KMS-11 (cell line): Measurements from ENCODE around the gene PTPRT.

Source experiments
- H2AFZ ChIP-seq: fragments of 200-600 bp; sonication (generic); 2 replicates; pipeline ENCODE4 v1.6.1; 2016; ENCODE audit warnings: antibody characterized with exemption, mixed run types, low read depth
- H3K27ac ChIP-seq: fragments of 200-600 bp; sonication (generic); 2 replicates; pipeline ENCODE4 v1.6.1; 2016; ENCODE audit warnings: mild to moderate bottlenecking, mixed run types
- H3K27me3 ChIP-seq: fragments of 200-600 bp; sonication (generic); 2 replicates; pipeline ENCODE4 v1.6.1; 2017; ENCODE audit warnings: mild to moderate bottlenecking, low read depth, mixed run types, moderate library complexity; ENCODE audit not compliant: insufficient read depth
- H3K36me3 ChIP-seq: fragments of 200-600 bp; sonication (generic); 2 replicates; pipeline ENCODE4 v1.6.1; 2017; ENCODE audit warnings: mild to moderate bottlenecking, mixed run types; ENCODE audit not compliant: insufficient read depth
- H3K4me1 ChIP-seq: fragments of 200-600 bp; sonication (generic); 2 replicates; pipeline ENCODE4 v1.6.1; 2016; ENCODE audit warnings: mild to moderate bottlenecking, low read depth, mixed run types; ENCODE audit not compliant: poor library complexity, severe bottlenecking
- H3K4me2 ChIP-seq: fragments of 200-600 bp; sonication (generic); 2 replicates; pipeline ENCODE4 v1.7.0; 2016; ENCODE audit warnings: mild to moderate bottlenecking, mixed run types
- H3K4me3 ChIP-seq: fragments of 200-600 bp; sonication (generic); IDR thresholded peaks from 2 replicates; pipeline ENCODE4 v1.6.1; 2017; ENCODE audit warnings: low read depth, low read length, mixed read lengths; ENCODE audit not compliant: insufficient read depth
- H3K79me2 ChIP-seq: fragments of 200-600 bp; sonication (generic); 2 replicates; pipeline ENCODE4 v1.6.1; 2016; ENCODE audit warnings: low read depth, mixed run types; ENCODE audit not compliant: insufficient read depth
- H3K9ac ChIP-seq: fragments of 200-600 bp; sonication (generic); 2 replicates; pipeline ENCODE4 v1.6.1; 2016; ENCODE audit warnings: mild to moderate bottlenecking, mixed run types
- H4K20me1 ChIP-seq: fragments of 200-600 bp; sonication (generic); 2 replicates; pipeline ENCODE4 v1.6.1; 2016; ENCODE audit warnings: mild to moderate bottlenecking, mixed run types; ENCODE audit not compliant: insufficient read depth
- TF ChIP-seq, protein P1 (sequence below): fragments of 200-600 bp; sonication (generic); conservative IDR thresholded peaks from 2 replicates; pipeline ENCODE4 v1.6.1; 2017; ENCODE audit warnings: low read depth, mild to moderate bottlenecking, antibody characterized with exemption, low read length, moderate library complexity, mixed read lengths

The PTPRT gene

DNA sequence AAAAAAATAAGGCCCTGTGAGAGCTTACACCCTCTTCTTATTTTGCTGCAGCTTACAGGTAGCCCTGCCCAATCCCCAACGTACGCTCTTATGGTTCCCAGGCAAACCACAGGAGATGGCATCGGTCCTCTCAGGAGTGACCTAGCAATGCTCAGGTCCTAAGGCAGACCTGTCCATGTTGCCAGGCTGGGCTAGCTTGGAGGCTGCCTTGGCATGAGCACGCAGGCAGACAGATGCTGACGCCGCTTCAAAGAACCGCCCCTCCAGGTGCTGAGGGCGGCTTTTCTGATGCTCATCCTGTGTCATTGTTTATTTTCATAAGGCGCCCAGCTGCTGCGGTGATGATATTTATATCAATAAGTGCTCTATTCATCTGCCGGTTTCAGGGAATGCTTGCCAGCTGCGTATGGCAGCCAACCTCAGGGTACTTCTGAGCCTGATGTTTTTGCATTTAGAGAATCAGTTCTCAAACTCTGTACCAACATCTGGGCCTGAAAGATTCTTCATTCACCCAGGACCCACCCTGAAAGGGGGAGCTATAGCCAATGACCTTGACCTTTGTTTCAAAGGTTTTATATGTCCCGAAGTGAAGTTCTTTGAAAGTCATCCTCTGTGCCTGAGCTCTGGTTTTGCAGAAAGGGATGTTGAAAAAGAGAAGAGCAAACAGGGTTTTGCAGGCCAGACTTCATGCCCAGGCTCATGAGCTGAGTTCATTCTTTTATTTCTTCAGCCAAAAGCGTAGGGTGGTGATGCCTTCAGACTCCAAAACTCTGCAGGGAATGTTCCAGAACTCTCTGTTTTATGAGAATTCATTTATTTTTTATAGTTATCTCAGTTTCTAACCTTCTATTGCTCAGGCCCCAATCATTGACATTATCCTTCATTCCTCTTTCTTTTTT, 1095.9 kb downstream of the PTPRT start:
- no peaks in the 10 kb centered on the region for H3K27me3 ChIP-seq
- no peaks in the 10 kb centered on the region for H4K20me1 ChIP-seq
- peak overlapping the region; percentile 66 for H3K9ac ChIP-seq
- H2AFZ ChIP-seq: 0 out of 2 replicates have a peak overlapping the region, but pooled peaks have one; percentile 5
- H3K36me3 ChIP-seq: no peaks in the 10 kb centered on the region
- TF ChIP-seq, protein P1, sequence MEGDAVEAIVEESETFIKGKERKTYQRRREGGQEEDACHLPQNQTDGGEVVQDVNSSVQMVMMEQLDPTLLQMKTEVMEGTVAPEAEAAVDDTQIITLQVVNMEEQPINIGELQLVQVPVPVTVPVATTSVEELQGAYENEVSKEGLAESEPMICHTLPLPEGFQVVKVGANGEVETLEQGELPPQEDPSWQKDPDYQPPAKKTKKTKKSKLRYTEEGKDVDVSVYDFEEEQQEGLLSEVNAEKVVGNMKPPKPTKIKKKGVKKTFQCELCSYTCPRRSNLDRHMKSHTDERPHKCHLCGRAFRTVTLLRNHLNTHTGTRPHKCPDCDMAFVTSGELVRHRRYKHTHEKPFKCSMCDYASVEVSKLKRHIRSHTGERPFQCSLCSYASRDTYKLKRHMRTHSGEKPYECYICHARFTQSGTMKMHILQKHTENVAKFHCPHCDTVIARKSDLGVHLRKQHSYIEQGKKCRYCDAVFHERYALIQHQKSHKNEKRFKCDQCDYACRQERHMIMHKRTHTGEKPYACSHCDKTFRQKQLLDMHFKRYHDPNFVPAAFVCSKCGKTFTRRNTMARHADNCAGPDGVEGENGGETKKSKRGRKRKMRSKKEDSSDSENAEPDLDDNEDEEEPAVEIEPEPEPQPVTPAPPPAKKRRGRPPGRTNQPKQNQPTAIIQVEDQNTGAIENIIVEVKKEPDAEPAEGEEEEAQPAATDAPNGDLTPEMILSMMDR: no peak
- H3K4me3 ChIP-seq: no peak overlapping the region
- H3K4me1 ChIP-seq: peaks cover 97% of the 10 kb centered on the region
- H3K27ac ChIP-seq: peak overlapping the region; percentile 89
- peak overlapping the region; percentile 81 for H3K4me2 ChIP-seq
- no peaks in the 10 kb centered on the region for H3K79me2 ChIP-seq

- Histone ChIP-seq H3K27me3 (no peaks in the 10 kb centered on the region), H3K4me2 (peak overlapping the region; percentile 81), H4K20me1 (no peaks in the 10 kb centered on the region), H3K4me1 (peaks cover 90% of the 10 kb centered on the region), H3K79me2 (no peaks in the 10 kb centered on the region), H3K27ac (peak overlapping the region; percentile 89), H2AFZ (0 out of 2 replicates have a peak overlapping the region, but pooled peaks have one; percentile 5), H3K4me3 (no peak overlapping the region), H3K36me3 (no peaks in the 10 kb centered on the region), H3K9ac (peak overlapping the region; percentile 66)
- TF ChIP-seq, protein P1: no peak
Observed at GRCh38 chr20:42093041-42093440, 1096.7 kb downstream of the PTPRT start.

GRCh38 chr20:42085366-42085765, 1104.3 kb downstream of the PTPRT start:
- H3K79me2 ChIP-seq: no peaks in the 10 kb centered on the region
- H2AFZ ChIP-seq: no peak overlapping the region
- peak overlapping the region; percentile 85 for H3K4me2 ChIP-seq
- no peaks in the 10 kb centered on the region for H4K20me1 ChIP-seq
- no peak overlapping the region for H3K4me3 ChIP-seq
- H3K9ac ChIP-seq: no peak overlapping the region
- H3K36me3 ChIP-seq: no peaks in the 10 kb centered on the region
- no peaks in the 10 kb centered on the region for H3K27me3 ChIP-seq
- H3K4me1 ChIP-seq: peaks cover 74% of the 10 kb centered on the region
- TF ChIP-seq, protein P1: no peak
- H3K27ac ChIP-seq: no peak overlapping the region

- Histone ChIP-seq H3K9ac (no peak overlapping the region), H2AFZ (no peak overlapping the region), H3K79me2 (no peaks in the 10 kb centered on the region), H3K27ac (peak overlapping the region; percentile 78), H3K4me3 (no peak overlapping the region), H3K36me3 (no peaks in the 10 kb centered on the region), H3K4me1 (peaks cover 61% of the 10 kb centered on the region), H3K4me2 (peak overlapping the region; percentile 85), H4K20me1 (no peaks in the 10 kb centered on the region), H3K27me3 (no peaks in the 10 kb centered on the region)
- TF ChIP-seq, protein P1: no peak
Observed at GRCh38 chr20:42083280-42083679, 1106.4 kb downstream of the PTPRT start.
